ENCODE results near the gene SGCD. TPM values are rescaled to one million over a fixed set of nuclear protein-coding genes. Genes with fewer than 3 reads are reported as not detected.

Gene SGCD
- total and polyA plus RNA-seq, 2 of the 4 experiments (the other 2 are of a cell fraction), result 5.8 to 10.6 TPM

GRCh38 chr5:156682971-156683370 lies 356.0 kb downstream of the SGCD start:
- Histone ChIP-seq H4K91ac (ENCODE audit: insufficient read depth, low read depth, low read length) (no peak overlapping the region), H2AK9ac (replicated peaks; ENCODE audit: low read depth, low read length, poor library complexity) (no peak overlapping the region), H3K9me3 (ENCODE audit: control insufficient read depth, insufficient read depth, low read length) (no peaks in the 10 kb centered on the region), H3K14ac (replicated peaks; ENCODE audit: low read depth, low read length) (no peak overlapping the region), H3K27me3 (ENCODE audit: control insufficient read depth, insufficient read depth, low read length) (no peaks in the 10 kb centered on the region), H3K27ac (ENCODE audit: insufficient read depth, low read length) (no peak overlapping the region), H2AK5ac (ENCODE audit: low read depth, low read length) (no peak overlapping the region), H3K56ac (ENCODE audit: extremely low read depth, insufficient read depth, low read length) (no peak overlapping the region), H3K18ac (ENCODE audit: low read depth, low read length) (no peak overlapping the region), H2BK20ac (ENCODE audit: low read depth, low read length) (no peak overlapping the region), H4K5ac (ENCODE audit: low read depth, low read length) (no peak overlapping the region), H3K4ac (ENCODE audit: low read depth, low read length) (no peak overlapping the region), H4K20me1 (ENCODE audit: insufficient read depth, low read length) (no peaks in the 10 kb centered on the region), H3K79me1 (ENCODE audit: low read depth in 1 of 2, low read length in 2 of 2) (no peaks in the 10 kb centered on the region), H2BK5ac (ENCODE audit: low read depth, low read length, poor library complexity, severe bottlenecking) (no peak overlapping the region), H2AFZ (replicated peaks; ENCODE audit: low read length, poor library complexity) (no peak overlapping the region), H3K23ac (ENCODE audit: low read depth, low read length) (no peak overlapping the region), H3K4me2 (ENCODE audit: low read depth, low read length) (no peak overlapping the region), H3K4me1 (ENCODE audit: control insufficient read depth, insufficient read depth, low read length) (no peaks in the 10 kb centered on the region), H4K8ac (ENCODE audit: low read depth in 2 of 2, low read length in 2 of 2) (no peak overlapping the region), H2BK15ac (ENCODE audit: low read depth, low read length) (no peak overlapping the region), H3K4me3 (ENCODE audit: insufficient read depth, low read depth, low read length) (no peak overlapping the region), H3K36me3 (ENCODE audit: control insufficient read depth, insufficient read depth, low read length) (no peaks in the 10 kb centered on the region), H3K9me1 (ENCODE audit: insufficient read depth, low read length) (no peaks in the 10 kb centered on the region), H3K9ac (ENCODE audit: low read depth, low read length) (no peak overlapping the region), H2BK120ac (ENCODE audit: low read depth, low read length) (no peak overlapping the region)
- TF ChIP-seq MXI1 (IDR thresholded peaks at IDR 0.05; ENCODE audit: borderline replicate concordance, low read depth, low read length), result no peak
- TF ChIP-seq MAFK (IDR thresholded peaks at IDR 0.05; ENCODE audit: low read depth, low read length), result no peak
- TF ChIP-seq POLR2A (IDR thresholded peaks at IDR 0.05; ENCODE audit: low read depth, low read length), result no peak
- no peak for TF ChIP-seq BHLHE40 (IDR thresholded peaks at IDR 0.05; ENCODE audit: low read depth, low read length)
- no peak for TF ChIP-seq NFE2L2 (IDR thresholded peaks at IDR 0.05; ENCODE audit: low read depth, low read length)
- TF ChIP-seq ELK1 (IDR thresholded peaks at IDR 0.05; ENCODE audit: borderline replicate concordance, low read depth, low read length), result no peak
- TF ChIP-seq CHD1 (IDR thresholded peaks at IDR 0.05; ENCODE audit: low read depth, low read length), result no peak
- no peak for TF ChIP-seq RFX5 (IDR thresholded peaks at IDR 0.05; ENCODE audit: low read depth, low read length)
- TF ChIP-seq SMC3 (IDR thresholded peaks at IDR 0.05; ENCODE audit: low read depth, low read length), result no peak
- no peak for TF ChIP-seq CEBPB (IDR thresholded peaks at IDR 0.05; ENCODE audit: low read depth, low read length)
- no peak for TF ChIP-seq CTCF (conservative IDR thresholded peaks at IDR 0.05; ENCODE audit: low read depth, low read length)
- no peak for TF ChIP-seq RCOR1 (IDR thresholded peaks at IDR 0.05; ENCODE audit: insufficient replicate concordance, low read length)
- TF ChIP-seq, protein P1, sequence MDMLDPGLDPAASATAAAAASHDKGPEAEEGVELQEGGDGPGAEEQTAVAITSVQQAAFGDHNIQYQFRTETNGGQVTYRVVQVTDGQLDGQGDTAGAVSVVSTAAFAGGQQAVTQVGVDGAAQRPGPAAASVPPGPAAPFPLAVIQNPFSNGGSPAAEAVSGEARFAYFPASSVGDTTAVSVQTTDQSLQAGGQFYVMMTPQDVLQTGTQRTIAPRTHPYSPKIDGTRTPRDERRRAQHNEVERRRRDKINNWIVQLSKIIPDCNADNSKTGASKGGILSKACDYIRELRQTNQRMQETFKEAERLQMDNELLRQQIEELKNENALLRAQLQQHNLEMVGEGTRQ (IDR thresholded peaks at IDR 0.05; ENCODE audit: low read depth, low read length), result no peak
- no peak for TF ChIP-seq MAZ (IDR thresholded peaks at IDR 0.05; ENCODE audit: borderline replicate concordance, low read depth, low read length)
- TF ChIP-seq FOS (IDR thresholded peaks at IDR 0.05; ENCODE audit: low read depth, low read length), result no peak
- TF ChIP-seq RAD21 (IDR thresholded peaks at IDR 0.05; ENCODE audit: low read length), result no peak
- no TSS peak for BruUV-seq (replicated peaks)
- POLR2A ChIA-PET (ENCODE audit: unreplicated experiment), result no interaction called here
- CTCF ChIA-PET, result no interaction called here
- no peak for DNase-seq
- in situ Hi-C loops (cut with MboI; ENCODE audit: low sequenced_read_pairs) (no loop called here), dilution Hi-C loops (cut with HindIII; ENCODE audit: low sequenced_read_pairs, unreplicated experiment) (no loop called here), intact Hi-C loops (cut with micrococcal nuclease) (no loop called here)
- no peak for ATAC-seq (ENCODE audit: low read depth)
- WGBS, 2 experiments (ENCODE audit: extremely low coverage in 2 of 2, insufficient read length in 1 of 2), result no CpG with 5 or more reads among the region's 2 CpGs

Measured in IMR-90 (cell line).